OCI-LY1 (cell line): ENCODE data around the gene MYH14.

Experiments used
- H2AFZ ChIP-seq: fragments of 200-600 bp; sonication (generic), shearing (Covaris generic); 2 replicates; pipeline ENCODE4 v1.6.0; 2014; ENCODE audit warnings: antibody characterized with exemption, mild to moderate bottlenecking, low read length
- H3F3A ChIP-seq: fragments of 200-600 bp; sonication (generic), shearing (Covaris generic); 2 replicates; pipeline ENCODE4 v1.6.0; 2014; ENCODE audit warnings: mild to moderate bottlenecking, antibody characterized with exemption, low read length, moderate library complexity; ENCODE audit not compliant: insufficient read depth
- H3K27ac ChIP-seq: fragments of 200-600 bp; sonication (generic); 2 replicates; pipeline ENCODE4 v1.5.1; 2014; ENCODE audit warnings: low read length, mixed run types, mild to moderate bottlenecking, low read depth; ENCODE audit not compliant: poor library complexity, severe bottlenecking
- H3K27me3 ChIP-seq: fragments of 200-600 bp; sonication (generic); 2 replicates; pipeline ENCODE4 v1.6.0; 2014; ENCODE audit warnings: antibody characterized with exemption, mild to moderate bottlenecking, low read length, moderate library complexity; ENCODE audit not compliant: insufficient read depth
- H3K36me3 ChIP-seq: fragments of 200-600 bp; sonication (generic); 2 replicates; pipeline ENCODE4 v1.6.1; 2014; ENCODE audit warnings: mild to moderate bottlenecking, antibody characterized with exemption, low read length, moderate library complexity, mixed read lengths; ENCODE audit not compliant: insufficient read depth
- H3K4me1 ChIP-seq: fragments of 200-600 bp; sonication (generic); 2 replicates; pipeline ENCODE4 v1.5.1; 2014; ENCODE audit warnings: mild to moderate bottlenecking, low read length, moderate library complexity; ENCODE audit not compliant: insufficient read depth, severe bottlenecking
- H3K4me2 ChIP-seq: fragments of 200-600 bp; sonication (generic), shearing (Covaris generic); 2 replicates; pipeline ENCODE4 v1.6.1; 2014; ENCODE audit warnings: low read length
- H3K4me3 ChIP-seq: fragments of 200-600 bp; sonication (generic); 2 replicates; pipeline ENCODE4 v1.5.1; 2014; ENCODE audit warnings: low read length, low read depth, mild to moderate bottlenecking, mixed read lengths; ENCODE audit not compliant: poor library complexity, severe bottlenecking
- H3K79me2 ChIP-seq: fragments of 200-600 bp; shearing (Covaris generic); 2 replicates; pipeline ENCODE4 v1.6.1; 2016; ENCODE audit warnings: mixed run types, low read length, mixed read lengths; ENCODE audit not compliant: insufficient read depth
- H3K9ac ChIP-seq: fragments of 200-600 bp; sonication (generic), shearing (Covaris generic); 2 replicates; pipeline ENCODE4 v1.6.1; 2014; ENCODE audit warnings: mild to moderate bottlenecking, low read length, mixed read lengths
- H3K9me2 ChIP-seq: fragments of 200-600 bp; sonication (generic), shearing (Covaris generic); 2 replicates; pipeline ENCODE4 v1.6.1; 2014; ENCODE audit warnings: low read depth, mild to moderate bottlenecking, low read length, mixed read lengths
- H3K9me3 ChIP-seq: fragments of 200-600 bp; shearing (Covaris generic); 2 replicates; pipeline ENCODE4 v1.6.1; 2014; ENCODE audit warnings: low read length, mixed read lengths
- H4K20me1 ChIP-seq: fragments of 200-600 bp; sonication (generic), shearing (Covaris generic); 2 replicates; pipeline ENCODE4 v1.6.0; 2016; ENCODE audit warnings: mild to moderate bottlenecking, low read length; ENCODE audit not compliant: insufficient read depth
- EZH2 ChIP-seq: fragments of 200-600 bp; sonication (generic), shearing (Covaris generic); IDR thresholded peaks from 2 replicates; pipeline ENCODE4 v1.8.0; 2017; ENCODE audit warnings: borderline replicate concordance, mixed run types, mild to moderate bottlenecking, antibody characterized with exemption, low read length, moderate library complexity, mixed read lengths
- TF ChIP-seq, protein P1 (sequence below): fragments of 200-600 bp; sonication (generic), shearing (Covaris generic); IDR thresholded peaks from 2 replicates; pipeline ENCODE4 v1.5.1; 2017; ENCODE audit warnings: mild to moderate bottlenecking, antibody characterized with exemption, low read length, moderate library complexity, mixed read lengths

The MYH14 gene

DNA sequence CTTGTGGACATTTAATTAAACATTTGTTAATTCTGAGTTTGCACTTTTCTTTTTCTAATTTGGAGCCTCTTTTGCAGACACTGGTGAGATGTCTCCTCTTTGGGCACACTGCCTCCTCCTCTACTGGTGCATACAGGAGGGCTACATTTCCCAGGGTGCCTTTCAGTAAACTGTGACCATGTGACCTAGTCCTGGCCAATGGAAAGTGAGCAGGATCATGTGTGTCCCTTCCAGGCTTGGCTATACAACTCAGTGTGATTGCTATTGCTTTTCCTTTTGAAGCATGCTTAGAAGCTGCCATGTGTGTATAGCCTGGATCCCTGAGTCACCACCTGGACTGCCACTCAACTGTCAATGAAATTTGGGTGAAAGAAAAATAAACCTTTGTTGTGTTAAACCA, 44.8 kb upstream of the MYH14 start:
- Histone ChIP-seq H3F3A (no peaks in the 10 kb centered on the region), H3K9me2 (no peaks in the 10 kb centered on the region), H3K9ac (no peak overlapping the region), H3K79me2 (no peaks in the 10 kb centered on the region), H3K36me3 (no peaks in the 10 kb centered on the region), H3K27me3 (0 out of 2 replicates have a peak, but pooled peaks cover 3% of the 10 kb centered on the region), H2AFZ (no peak overlapping the region), H4K20me1 (no peaks in the 10 kb centered on the region), H3K4me2 (no peak overlapping the region), H3K4me3 (no peak overlapping the region), H3K4me1 (no peaks in the 10 kb centered on the region), H3K9me3 (0 out of 2 replicates have a peak, but pooled peaks cover 3% of the 10 kb centered on the region), H3K27ac (no peak overlapping the region)
- TF ChIP-seq, protein P1, sequence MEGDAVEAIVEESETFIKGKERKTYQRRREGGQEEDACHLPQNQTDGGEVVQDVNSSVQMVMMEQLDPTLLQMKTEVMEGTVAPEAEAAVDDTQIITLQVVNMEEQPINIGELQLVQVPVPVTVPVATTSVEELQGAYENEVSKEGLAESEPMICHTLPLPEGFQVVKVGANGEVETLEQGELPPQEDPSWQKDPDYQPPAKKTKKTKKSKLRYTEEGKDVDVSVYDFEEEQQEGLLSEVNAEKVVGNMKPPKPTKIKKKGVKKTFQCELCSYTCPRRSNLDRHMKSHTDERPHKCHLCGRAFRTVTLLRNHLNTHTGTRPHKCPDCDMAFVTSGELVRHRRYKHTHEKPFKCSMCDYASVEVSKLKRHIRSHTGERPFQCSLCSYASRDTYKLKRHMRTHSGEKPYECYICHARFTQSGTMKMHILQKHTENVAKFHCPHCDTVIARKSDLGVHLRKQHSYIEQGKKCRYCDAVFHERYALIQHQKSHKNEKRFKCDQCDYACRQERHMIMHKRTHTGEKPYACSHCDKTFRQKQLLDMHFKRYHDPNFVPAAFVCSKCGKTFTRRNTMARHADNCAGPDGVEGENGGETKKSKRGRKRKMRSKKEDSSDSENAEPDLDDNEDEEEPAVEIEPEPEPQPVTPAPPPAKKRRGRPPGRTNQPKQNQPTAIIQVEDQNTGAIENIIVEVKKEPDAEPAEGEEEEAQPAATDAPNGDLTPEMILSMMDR, result no peak
- TF ChIP-seq EZH2, result no peak

GRCh38 chr19:50159078-50159477, 44.3 kb upstream of the MYH14 start:
- Histone ChIP-seq H2AFZ (no peak overlapping the region), H3K4me1 (no peaks in the 10 kb centered on the region), H3K4me3 (no peak overlapping the region), H3K27ac (no peak overlapping the region), H3K9me2 (no peaks in the 10 kb centered on the region), H4K20me1 (no peaks in the 10 kb centered on the region), H3K79me2 (no peaks in the 10 kb centered on the region), H3K4me2 (no peak overlapping the region), H3K9ac (no peak overlapping the region), H3K9me3 (0 out of 2 replicates have a peak, but pooled peaks cover 3% of the 10 kb centered on the region), H3F3A (no peaks in the 10 kb centered on the region), H3K36me3 (no peaks in the 10 kb centered on the region), H3K27me3 (0 out of 2 replicates have a peak, but pooled peaks cover 3% of the 10 kb centered on the region)
- TF ChIP-seq, protein P1, result no peak
- TF ChIP-seq EZH2, result no peak

GRCh38 chr19:50162988-50163387, 40.4 kb upstream of the MYH14 start, which contains the start of gene IZUMO2:
IZUMO2 (minus strand) TSS chr19:50163281; CDS start chr19:50163194, 87 bp downstream.
- no peaks in the 10 kb centered on the region for H3K9me2 ChIP-seq
- 0 out of 2 replicates have a peak, but pooled peaks cover 3% of the 10 kb centered on the region for H3K9me3 ChIP-seq
- TF ChIP-seq EZH2, result no peak
- TF ChIP-seq, protein P1, result no peak
- H3F3A ChIP-seq, result no peaks in the 10 kb centered on the region
- H3K4me3 ChIP-seq, result no peak within 1 kb of the TSS
- H3K36me3 ChIP-seq, result no peaks in the 10 kb centered on the region
- H3K27me3 ChIP-seq, result 0 out of 2 replicates have a peak, but pooled peaks cover 3% of the 10 kb centered on the region
- no peak within 1 kb of the TSS for H3K4me2 ChIP-seq
- no peak within 1 kb of the TSS for H3K27ac ChIP-seq
- no peaks in the 10 kb centered on the region for H4K20me1 ChIP-seq
- H3K4me1 ChIP-seq, result no peaks in the 10 kb centered on the region
- H3K79me2 ChIP-seq, result no peaks in the 10 kb centered on the region
- no peak within 1 kb of the TSS for H2AFZ ChIP-seq
- H3K9ac ChIP-seq, result no peak within 1 kb of the TSS
